IPS DF 6.9 (cell line): ENCODE results near the gene GSC2.

Source experiments
- DNase-seq: peaks from one replicate; pipeline ENCODE4 v3.0.0-alpha.2; 2013; ENCODE audit warnings: low read depth, low spot score
- H3K27ac ChIP-seq: one replicate; pipeline ENCODE4 v1.5.1; 2013; ENCODE audit warnings: low read length, control low read depth
- H3K27me3 ChIP-seq: 2 replicates; pipeline ENCODE4 v1.6.1; 2013; ENCODE audit warnings: mild to moderate bottlenecking, low read length; ENCODE audit not compliant: control insufficient read depth, insufficient read depth
- H3K36me3 ChIP-seq: 2 replicates; pipeline ENCODE4 v1.6.1; 2013; ENCODE audit warnings: low read length; ENCODE audit not compliant: control insufficient read depth, insufficient read depth
- H3K4me1 ChIP-seq: 2 replicates; pipeline ENCODE4 v1.6.1; 2013; ENCODE audit warnings: low read length; ENCODE audit not compliant: control insufficient read depth, insufficient read depth
- H3K4me3 ChIP-seq: 2 replicates; pipeline ENCODE4 v1.5.1; 2013; ENCODE audit warnings: mild to moderate bottlenecking, low read length
- H3K9me3 ChIP-seq: 2 replicates; pipeline ENCODE4 v1.6.1; 2013; ENCODE audit warnings: low read length, inconsistent platforms; ENCODE audit not compliant: control insufficient read depth, insufficient read depth
- WGBS: extraction: QIAGEN DNeasy Blood & Tissue Kit; methylation state at CpG from one replicate; pipeline ENCODE4 v1.1.7; 2013; ENCODE audit warnings: mixed read lengths, missing lambda C conversion rate; ENCODE audit not compliant: insufficient read length, insufficient coverage; 5-methylcytosine and 5-hydroxymethylcytosine counted together

GSC2 gene

DNA sequence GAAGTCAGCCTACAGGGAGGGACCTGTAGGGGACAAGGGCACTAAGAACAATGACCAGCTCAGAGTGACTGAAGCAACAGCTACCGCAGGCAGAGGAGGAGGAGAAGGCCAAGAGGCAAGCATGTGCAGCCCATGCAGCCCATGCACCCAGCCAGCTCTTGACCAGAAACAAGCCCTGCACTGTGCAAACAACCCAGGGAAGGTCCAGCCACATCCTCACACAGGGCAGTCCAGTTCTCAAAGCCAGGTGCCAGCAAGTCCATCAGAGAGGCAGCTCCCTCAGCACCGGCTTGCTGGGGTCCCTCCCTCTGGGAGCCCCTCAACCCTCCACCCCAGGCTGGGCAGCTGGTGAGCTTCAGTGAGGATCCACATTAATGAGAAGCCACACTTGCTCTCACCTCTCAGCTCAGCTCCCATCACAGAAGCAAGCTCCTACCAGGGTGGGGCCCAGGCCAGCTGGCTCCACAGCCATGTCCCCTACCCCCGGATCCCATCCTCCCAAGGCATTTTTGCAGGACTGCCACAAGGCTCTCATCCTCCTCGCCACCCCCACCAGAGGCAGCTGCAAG lies 35.0 kb downstream of the GSC2 start:
- no peaks in the 10 kb centered on the region for H3K36me3 ChIP-seq
- no peak for DNase-seq
- no peak overlapping the region for H3K4me3 ChIP-seq
- WGBS, result no CpG with 5 or more reads among the region's 4 CpGs
- no peaks in the 10 kb centered on the region for H3K9me3 ChIP-seq
- H3K4me1 ChIP-seq, result no peaks in the 10 kb centered on the region
- no peak overlapping the region for H3K27ac ChIP-seq
- no peaks in the 10 kb centered on the region for H3K27me3 ChIP-seq

DNA sequence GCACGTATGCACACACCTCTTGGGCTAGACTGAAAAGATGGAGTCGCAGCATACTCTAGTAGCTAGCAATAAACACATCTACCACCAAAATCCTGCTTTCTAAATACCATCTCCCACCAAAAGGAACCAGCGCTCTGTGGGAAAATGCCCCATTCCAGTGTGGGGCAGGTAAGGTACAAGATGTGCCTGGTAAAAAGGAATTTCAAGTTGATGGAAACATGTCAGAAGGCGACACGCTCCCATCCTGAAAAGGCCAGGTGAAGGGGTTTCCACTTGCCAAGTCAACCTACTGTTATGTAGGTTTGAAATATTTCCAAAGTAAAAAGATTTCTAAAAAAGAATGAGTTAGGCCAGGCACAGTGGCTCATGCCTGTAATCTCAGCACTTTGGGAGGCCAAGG lies 36.7 kb downstream of the GSC2 start:
- no CpG with 5 or more reads among the region's 5 CpGs for WGBS
- Histone ChIP-seq H3K4me1 (no peaks in the 10 kb centered on the region), H3K27me3 (no peaks in the 10 kb centered on the region), H3K4me3 (no peak overlapping the region), H3K27ac (no peak overlapping the region), H3K36me3 (no peaks in the 10 kb centered on the region), H3K9me3 (no peaks in the 10 kb centered on the region)
- DNase-seq, result no peak

DNA sequence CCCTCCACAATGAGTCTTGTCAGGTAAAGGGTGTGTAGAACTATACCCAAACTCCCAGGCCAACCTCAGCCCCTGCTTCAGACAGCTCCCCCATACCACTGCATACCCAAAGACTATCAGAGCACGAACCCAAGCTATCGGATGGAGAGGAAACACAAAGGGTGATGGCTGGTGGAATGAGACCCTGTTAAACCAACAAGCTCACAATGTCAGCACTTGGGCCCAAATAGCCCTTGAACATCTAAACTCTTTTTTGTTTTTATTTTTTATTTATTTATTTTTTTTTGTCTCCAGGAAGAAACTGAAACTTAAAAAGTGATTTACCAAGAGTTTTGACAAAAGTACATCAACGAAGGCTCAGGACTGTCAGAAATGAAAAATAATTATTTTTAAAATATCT lies 38.5 kb downstream of the GSC2 start:
- Histone ChIP-seq H3K9me3 (no peaks in the 10 kb centered on the region), H3K27ac (no peak overlapping the region), H3K27me3 (no peaks in the 10 kb centered on the region), H3K4me3 (no peak overlapping the region), H3K36me3 (no peaks in the 10 kb centered on the region), H3K4me1 (no peaks in the 10 kb centered on the region)
- DNase-seq, result no peak
- no CpG with 5 or more reads among the region's 3 CpGs for WGBS

DNA sequence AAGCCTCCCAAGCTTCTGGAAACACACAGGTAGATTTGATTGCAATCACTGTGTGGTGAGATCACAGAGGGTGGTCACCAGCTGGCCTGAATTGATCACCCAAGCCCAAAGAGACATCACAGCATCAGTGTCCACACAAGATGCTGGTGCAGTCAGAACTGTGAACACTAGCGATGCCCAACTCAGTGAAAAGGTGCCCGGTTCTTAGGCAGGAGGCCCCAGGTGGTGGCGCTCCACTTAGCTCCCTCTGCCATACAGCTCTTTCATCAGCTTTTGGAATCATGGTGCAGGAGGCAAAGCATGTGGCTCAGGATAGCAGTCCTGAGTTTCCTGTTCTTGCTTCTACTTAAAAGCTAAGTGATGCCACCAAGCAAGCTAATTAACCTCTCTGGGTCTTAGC lies 39.0 kb downstream of the GSC2 start:
- no peaks in the 10 kb centered on the region for H3K4me1 ChIP-seq
- no peaks in the 10 kb centered on the region for H3K36me3 ChIP-seq
- no peaks in the 10 kb centered on the region for H3K9me3 ChIP-seq
- no peak overlapping the region for H3K27ac ChIP-seq
- no peak for DNase-seq
- WGBS, result no CpG with 5 or more reads among the region's 3 CpGs
- no peak overlapping the region for H3K4me3 ChIP-seq
- H3K27me3 ChIP-seq, result no peaks in the 10 kb centered on the region

DNA sequence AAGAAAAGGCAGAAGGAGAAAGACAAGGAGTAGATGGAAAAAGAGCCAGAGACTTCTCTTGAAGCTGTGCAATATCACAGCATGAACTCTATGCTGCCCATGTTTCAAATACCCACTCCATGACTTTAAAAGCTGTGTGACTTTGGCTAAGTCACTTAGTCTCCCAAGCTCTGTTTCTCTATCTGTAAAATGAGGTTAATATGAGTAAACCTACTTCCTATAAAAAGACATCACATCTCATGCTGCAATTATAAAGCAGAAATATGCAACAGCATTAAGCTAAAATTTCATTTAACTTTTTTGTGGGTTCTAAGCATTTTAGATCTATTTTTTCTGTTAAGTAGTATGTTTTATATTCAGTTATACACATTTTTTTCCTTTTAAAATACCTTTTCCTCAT lies 39.4 kb downstream of the GSC2 start:
- H3K27ac ChIP-seq, result no peak overlapping the region
- no peaks in the 10 kb centered on the region; the same call in 1 of the 2 replicates for H3K4me1 ChIP-seq
- no peak for DNase-seq
- no peak overlapping the region for H3K4me3 ChIP-seq
- H3K9me3 ChIP-seq, result no peaks in the 10 kb centered on the region
- H3K36me3 ChIP-seq, result no peaks in the 10 kb centered on the region
- H3K27me3 ChIP-seq, result no peaks in the 10 kb centered on the region

DNA sequence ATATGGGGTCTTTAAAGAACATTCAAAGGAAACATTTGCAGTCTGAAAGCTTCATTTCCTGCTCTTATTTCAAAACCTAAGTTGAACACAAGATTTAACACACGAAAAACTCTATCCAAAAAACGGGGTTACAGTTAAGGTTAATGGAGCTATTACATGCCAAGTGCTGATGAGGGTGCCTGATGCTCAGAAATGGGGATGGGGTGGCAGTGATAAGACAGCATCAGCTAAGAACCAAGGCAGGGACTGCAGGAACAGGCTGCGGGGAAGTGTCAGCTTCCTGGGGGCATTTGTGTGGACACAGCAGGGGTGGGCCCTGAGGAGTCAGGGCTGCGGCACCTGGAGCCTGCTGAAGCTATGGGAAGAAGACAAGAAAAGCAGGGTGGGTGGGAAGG lies 40.0 kb downstream of the GSC2 start:
- no CpG with 5 or more reads among the region's 4 CpGs for WGBS
- no peaks in the 10 kb centered on the region; the same call in 1 of the 2 replicates for H3K4me1 ChIP-seq
- H3K9me3 ChIP-seq, result no peaks in the 10 kb centered on the region
- H3K4me3 ChIP-seq, result no peak overlapping the region
- no peaks in the 10 kb centered on the region for H3K27me3 ChIP-seq
- DNase-seq, result no peak
- no peaks in the 10 kb centered on the region for H3K36me3 ChIP-seq
- H3K27ac ChIP-seq, result no peak overlapping the region

DNA sequence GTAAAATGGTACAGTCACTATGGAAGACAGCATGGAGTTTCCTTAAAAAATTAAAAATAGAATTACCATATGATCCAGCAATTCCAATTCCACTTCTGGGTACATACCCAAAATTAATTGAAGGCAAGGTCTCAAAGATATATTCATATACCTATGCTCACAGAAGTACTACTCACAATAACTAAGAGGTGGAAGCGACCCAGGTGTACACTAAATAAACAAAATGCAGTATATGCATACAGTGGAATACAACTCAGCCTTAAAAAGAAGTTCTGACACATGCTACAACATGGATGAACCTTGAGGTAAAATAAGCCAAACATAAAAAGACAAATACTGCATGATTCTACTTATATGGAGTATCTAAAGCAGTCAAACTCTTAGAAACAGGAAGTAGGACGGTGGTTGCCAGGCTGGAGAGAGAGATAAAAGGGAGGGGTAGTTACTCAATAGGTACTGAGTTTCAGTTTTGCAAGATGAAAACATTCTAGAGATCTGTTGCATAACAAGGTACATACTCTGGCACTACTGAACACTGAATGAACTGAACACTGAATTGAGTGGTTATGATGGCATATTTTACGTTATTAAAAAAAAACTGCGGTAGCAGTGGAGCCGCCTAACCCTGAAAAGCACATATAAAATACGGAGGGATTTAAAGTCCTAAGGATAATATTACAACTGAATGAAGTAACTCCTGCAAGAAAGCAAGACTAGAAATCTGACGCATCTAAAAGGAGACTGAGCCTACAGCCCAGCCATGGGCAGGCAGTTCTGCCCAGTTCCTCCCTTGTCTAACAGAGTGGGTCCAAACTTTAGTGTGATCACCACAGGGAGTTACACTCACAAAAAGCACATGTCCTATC lies 40.7 kb downstream of the GSC2 start:
- Histone ChIP-seq H3K4me3 (no peak overlapping the region), H3K27ac (no peak overlapping the region), H3K9me3 (no peaks in the 10 kb centered on the region), H3K4me1 (no peaks in the 10 kb centered on the region; the same call in 1 of the 2 replicates), H3K27me3 (no peaks in the 10 kb centered on the region), H3K36me3 (no peaks in the 10 kb centered on the region)
- WGBS, result no CpG with 5 or more reads among the region's 7 CpGs
- no peak for DNase-seq

DNA sequence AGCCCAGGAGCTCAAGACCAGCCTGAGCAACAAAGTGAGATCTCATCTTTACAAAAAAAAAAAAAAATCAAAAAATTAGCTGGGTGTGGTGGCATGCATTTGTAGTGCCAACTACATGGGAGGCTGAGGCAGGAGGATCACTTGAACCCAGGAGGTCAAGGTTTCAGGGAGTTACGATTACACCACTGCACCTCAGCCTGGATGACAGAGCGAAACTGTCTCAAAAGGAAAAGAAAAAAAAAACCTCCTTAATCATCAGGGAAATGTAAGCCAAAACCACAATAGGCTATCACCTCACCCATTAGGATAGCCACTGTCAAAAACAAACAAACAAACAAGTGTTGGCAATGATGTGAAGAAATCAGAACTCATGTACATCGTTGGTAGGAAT lies 41.3 kb downstream of the GSC2 start:
- no peaks in the 10 kb centered on the region for H3K27me3 ChIP-seq
- no peaks in the 10 kb centered on the region for H3K36me3 ChIP-seq
- H3K27ac ChIP-seq, result no peak overlapping the region
- H3K4me3 ChIP-seq, result no peak overlapping the region
- DNase-seq, result no peak
- H3K9me3 ChIP-seq, result no peaks in the 10 kb centered on the region
- H3K4me1 ChIP-seq, result no peaks in the 10 kb centered on the region; the same call in 1 of the 2 replicates
- WGBS, result no CpG with 5 or more reads among the region's 3 CpGs

DNA sequence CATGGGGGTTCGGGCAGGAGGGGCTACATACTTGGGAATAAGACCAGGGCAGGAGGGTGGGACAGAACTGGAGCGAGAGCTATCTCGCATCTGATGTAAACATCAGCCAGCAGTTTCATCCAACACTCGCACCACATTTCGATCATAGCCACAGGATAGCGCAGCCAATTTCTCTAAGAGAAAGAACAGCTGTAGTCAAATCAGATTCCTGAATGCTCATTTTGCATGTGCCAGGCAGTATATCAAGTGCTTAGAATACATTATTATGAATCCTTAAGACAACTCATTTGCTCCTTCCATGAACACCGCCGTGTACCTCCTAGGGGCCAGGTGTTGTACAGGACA lies 42.4 kb downstream of the GSC2 start:
- no CpG with 5 or more reads among the region's 8 CpGs for WGBS

DNA sequence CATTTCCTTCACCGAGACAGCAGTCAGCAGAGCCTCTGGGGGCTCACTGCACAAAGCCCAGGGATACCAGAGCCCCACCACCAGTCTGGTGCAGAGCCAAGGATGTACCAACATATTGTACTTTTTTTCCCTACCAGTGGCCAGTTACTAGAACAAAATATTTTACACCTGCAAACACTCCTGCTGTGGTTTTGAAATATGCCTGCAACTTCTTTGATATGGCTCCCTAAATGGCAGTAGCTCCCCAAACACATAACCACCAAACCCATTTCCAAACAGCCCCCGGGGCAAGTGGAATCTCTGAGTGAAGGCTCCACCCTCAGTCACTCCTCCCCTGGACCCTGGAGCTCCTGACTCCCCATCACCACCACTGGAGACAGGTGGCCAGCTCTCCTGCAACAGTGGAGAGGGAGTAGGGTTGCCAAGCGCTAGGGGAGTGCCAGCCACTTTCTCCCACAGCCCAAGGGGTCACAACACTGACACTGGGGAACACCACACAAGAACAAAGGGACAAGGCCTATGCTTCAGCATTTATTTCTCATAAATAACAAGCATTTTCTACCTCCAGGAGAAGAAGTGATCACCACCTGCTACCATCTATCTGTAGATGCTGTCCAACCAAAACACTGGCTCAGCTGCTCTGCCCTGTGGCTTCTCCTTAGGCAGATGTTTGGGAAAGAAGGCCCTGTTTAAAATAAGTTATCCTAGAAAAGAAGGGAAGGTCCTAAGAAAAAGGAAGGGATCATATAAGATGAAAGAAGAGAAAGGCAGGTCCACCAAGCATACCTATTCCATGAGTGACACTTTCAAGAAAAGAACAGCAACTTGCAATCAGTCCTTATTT lies 43.0 kb downstream of the GSC2 start:
- no peak overlapping the region for H3K27ac ChIP-seq
- WGBS, result no CpG with 5 or more reads among the region's 3 CpGs
- H3K36me3 ChIP-seq, result no peaks in the 10 kb centered on the region
- H3K27me3 ChIP-seq, result no peaks in the 10 kb centered on the region
- no peaks in the 10 kb centered on the region for H3K9me3 ChIP-seq
- no peak for DNase-seq
- no peaks in the 10 kb centered on the region; the same call in 1 of the 2 replicates for H3K4me1 ChIP-seq
- H3K4me3 ChIP-seq, result no peak overlapping the region

More for the DNA sequence above, 42.4 kb downstream of the GSC2 start:
- Histone ChIP-seq H3K9me3 (no peaks in the 10 kb centered on the region), H3K27me3 (no peaks in the 10 kb centered on the region), H3K36me3 (no peaks in the 10 kb centered on the region), H3K4me1 (no peaks in the 10 kb centered on the region; the same call in 1 of the 2 replicates), H3K4me3 (no peak overlapping the region), H3K27ac (no peak overlapping the region)
- DNase-seq, result no peak
